Pons (tissue), 1 donor: ENCODE results near the gene TMEM61.
"Not testable (repeated sequence)": the region's sequence is repeated elsewhere in the genome, so short reads cannot be mapped to it uniquely, and the experiment has no call there.

Source experiments
- DNase-seq: peaks from one replicate; pipeline ENCODE4 v3.0.0-alpha.2; 2016; ENCODE audit warnings: low spot score

Gene TMEM61

GRCh38 chr1:54980528-54981241 is at the start of gene TMEM61:
Gene TMEM61, plus strand, starts transcription at chr1:54980628. Its CDS starts 438 bp downstream, at chr1:54981066.
- DNase-seq: no peak

DNA sequence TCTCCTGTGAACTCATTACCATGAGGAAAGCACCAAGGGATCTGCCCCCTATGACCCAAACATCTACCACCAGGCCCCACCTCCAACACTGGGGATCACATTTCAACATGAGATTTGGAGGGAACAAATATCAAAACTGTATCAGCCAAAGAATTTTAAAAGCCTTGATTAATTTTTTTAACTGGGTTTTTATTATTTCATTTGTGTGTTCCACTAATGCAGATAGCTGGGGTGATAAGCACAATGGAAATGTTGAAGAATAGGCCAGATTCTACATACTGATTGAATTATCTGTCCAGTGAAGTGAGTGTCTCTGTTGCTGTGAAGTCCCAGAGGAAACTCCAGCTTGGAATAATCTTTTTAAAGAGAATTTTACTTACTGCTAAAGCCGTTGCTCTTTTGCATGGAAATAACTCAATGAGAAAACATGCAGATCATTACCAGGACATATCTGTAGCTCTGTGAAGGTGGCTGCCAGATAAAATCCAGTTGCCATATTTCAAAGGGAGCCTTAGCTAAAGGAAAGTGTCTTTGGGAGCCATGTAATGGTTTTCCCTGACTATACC is 49.1 kb upstream of the TMEM61 start:
- DNase-seq: no peak

GRCh38 chr1:54934081-54934480 is 46.3 kb upstream of the TMEM61 start:
- not testable (repeated sequence) for DNase-seq

- no peak for DNase-seq
These were observed 45.6 kb upstream of the TMEM61 start for GRCh38 chr1:54934869-54935268.

- DNase-seq: no peak
These were observed 43.6 kb upstream of the TMEM61 start for GRCh38 chr1:54936791-54937190.

GRCh38 chr1:54937469-54937868 is 43.0 kb upstream of the TMEM61 start:
- no peak for DNase-seq

GRCh38 chr1:54938955-54939354 is 41.5 kb upstream of the TMEM61 start:
- not testable (repeated sequence) for DNase-seq

DNA sequence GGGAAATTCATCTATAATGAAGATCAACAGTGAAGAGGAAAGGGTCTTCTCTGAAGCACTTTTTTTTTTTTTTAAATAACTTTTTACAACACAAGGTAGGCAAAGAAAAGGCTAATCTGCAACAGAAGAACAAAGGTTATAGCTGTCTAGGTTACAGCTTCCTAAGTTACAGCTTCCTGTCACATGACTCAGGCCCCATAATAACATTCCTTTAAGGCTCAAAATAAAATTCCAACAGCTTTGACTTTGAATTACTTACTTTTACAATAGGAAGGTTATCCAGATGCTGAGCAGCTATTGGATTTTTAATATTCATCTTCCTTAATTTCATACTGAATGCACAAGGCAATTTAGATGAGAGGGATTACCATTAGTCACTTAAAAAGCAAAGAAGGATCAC is 40.4 kb upstream of the TMEM61 start:
- DNase-seq: no peak

DNA sequence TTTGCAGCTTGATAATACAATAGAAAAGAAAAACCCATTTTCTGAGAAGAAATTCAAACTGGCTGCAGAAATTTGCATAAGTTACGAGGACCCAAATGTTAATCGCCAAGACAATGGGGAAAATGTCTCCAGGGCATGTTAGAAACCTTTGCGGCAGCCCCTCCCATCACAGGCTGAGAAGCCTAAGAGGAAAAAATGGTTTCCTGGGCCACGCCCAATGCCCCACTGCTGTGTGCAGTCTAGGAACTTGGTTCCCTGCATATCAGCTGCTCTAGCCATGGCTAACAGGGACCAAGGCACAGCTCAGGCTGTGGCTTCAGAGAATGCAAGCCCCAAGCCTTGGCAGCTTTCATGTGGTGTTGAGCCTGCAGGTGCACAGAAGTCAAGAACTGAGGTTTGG is 37.5 kb upstream of the TMEM61 start:
- no peak for DNase-seq

DNA sequence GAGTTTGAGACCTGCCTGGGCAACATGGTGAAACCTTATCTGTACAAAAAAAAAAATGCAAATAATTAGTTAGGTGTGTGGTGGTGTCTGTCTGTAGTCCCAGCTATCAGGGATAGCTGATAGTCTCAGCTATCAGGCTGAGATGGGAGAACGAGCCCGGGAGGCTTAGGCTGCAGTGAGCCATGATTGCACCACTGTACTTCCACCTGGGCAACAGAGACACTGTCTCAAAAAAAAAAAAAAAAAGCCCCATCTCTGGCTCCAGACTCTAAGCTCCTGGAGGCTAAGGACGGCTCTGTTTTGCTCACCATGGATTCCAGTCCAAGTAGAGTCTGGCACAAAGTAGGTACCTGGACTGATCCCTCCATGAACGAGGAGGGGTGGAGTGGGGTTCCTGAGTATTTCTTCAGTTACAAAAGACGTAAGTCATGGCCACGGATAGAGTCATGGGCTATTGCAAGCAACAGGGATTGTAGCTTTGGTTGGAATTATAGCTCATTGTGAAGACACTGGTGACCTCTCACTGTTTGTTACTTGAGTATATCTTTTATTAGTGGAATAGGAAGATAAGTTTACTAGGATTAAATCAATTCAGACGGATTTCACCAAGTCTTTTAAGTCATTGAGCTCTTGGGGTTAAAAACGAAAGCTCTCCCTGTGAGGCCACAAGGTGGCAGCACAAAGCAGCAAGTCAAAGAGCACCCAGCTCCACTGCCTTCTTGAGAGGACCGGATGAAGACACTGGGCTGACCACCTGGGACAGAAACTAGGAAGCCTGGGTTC is 35.6 kb upstream of the TMEM61 start:
- peak; percentile 91 for DNase-seq

GRCh38 chr1:54945393-54945936 is 35.0 kb upstream of the TMEM61 start:
- no peak for DNase-seq

DNA sequence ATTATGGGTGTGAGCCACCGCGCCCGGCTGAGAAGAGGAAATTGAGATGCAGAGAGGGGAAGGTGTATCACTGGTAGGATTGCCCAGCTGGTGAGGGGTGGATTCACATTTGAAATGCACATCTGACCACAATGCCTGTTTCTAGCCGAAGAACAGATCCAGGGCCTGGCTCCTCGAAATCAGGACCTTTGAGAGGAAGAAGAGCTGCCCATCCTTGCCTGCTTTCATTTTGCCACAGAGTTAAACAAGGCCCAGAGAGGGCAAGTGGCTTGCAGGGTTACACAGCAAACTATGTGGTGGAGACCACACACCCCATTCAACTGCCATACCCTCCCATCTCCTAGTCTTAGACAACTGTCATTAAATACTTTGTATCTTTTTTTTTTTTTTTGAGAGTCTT is 32.9 kb upstream of the TMEM61 start:
- no peak for DNase-seq

GRCh38 chr1:54949053-54949452 is 31.4 kb upstream of the TMEM61 start:
- no peak for DNase-seq

- peak; percentile 6 for DNase-seq
These were observed 30.4 kb upstream of the TMEM61 start for GRCh38 chr1:54950006-54950368.

GRCh38 chr1:54950369-54951163 is 29.9 kb upstream of the TMEM61 start:
- DNase-seq: peak; percentile 93

DNA sequence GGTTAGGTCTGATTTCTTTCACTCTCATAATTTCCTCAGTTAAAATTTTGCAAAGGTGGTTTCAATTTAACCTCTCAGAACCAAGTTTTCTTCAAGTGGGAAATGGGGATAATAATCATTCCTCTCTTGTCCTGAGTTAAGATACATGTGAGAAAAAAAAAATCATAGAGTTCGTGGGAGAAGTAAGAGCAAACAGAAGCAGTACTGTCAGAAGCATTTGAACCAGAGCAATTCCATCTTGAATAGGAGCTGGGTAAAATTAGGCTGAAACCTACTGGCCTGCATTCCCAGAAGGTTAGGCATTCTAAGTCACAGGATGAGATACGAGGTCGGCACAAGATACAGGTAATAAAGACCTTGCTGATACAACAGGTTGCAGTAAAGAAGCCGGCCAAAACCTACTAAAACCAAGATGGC is 28.6 kb upstream of the TMEM61 start:
- no peak for DNase-seq

DNA sequence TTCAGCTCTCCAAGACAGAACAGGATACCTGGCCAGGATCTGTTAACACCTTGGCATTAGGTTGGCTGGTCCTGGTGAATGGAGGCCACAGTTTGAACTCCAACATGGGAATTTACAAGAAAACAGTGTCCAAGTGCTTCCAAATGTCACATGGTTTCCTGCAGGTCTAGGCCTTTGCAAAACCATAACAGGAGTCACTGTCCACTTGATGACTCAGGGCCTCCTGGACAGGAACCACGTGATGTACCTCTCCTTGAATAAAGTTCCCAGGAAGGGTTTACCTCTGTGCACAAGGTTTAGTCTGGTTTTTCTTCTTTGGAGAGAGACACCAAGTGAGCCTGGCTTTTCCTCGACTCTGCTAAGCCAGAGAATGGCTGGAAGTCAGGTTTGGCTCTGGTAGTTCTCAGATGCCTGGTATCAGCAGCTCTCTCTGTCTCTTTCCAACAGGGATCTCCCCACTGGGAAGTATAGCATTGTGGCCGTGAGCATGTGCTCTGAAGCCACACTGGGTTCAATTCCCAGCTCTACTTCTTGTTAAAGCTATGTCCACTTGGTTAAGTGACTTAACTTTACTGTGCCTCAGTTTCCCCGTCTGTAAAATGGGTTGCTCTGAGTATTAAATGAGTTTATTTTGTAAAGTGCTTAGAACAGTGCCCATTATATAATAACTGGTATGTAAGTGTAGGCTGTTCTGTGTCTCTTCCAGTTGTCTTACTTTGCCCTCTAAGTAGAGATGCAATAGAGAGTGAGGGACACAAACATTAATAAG is 27.3 kb upstream of the TMEM61 start:
- no peak for DNase-seq

DNA sequence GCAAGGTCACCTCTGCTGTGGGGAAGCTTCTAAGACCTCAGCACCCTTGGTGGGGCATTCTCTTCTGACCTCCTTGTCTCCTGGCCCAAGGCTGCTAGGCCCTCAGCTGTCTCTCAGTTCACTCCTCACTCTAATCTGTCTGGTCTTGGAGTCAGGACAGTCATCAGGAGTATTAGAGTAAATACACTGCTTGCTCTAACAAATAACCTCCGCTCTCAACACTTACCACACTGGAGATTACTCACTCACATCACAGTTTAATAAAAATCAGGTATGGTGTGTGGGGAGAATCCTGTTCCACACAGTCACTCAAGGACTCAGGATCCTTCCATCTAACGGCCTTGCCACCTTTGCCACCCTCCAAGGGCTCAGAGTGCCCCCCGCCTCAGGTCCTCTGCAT is 26.6 kb upstream of the TMEM61 start:
- no peak for DNase-seq

- no peak for DNase-seq
These were observed 25.1 kb upstream of the TMEM61 start for GRCh38 chr1:54955359-54955758.

- DNase-seq: no peak
These were observed 23.7 kb upstream of the TMEM61 start for GRCh38 chr1:54956726-54957125.

- no peak for DNase-seq
These were observed 21.2 kb upstream of the TMEM61 start for GRCh38 chr1:54959241-54959640.
